Embryonic facial prominence (tissue), 1 donor: Measurements from ENCODE around the gene ZNF385D.
"Not testable (repeated sequence)": the region's sequence is repeated elsewhere in the genome, so short reads cannot be mapped to it uniquely, and the experiment has no call there.

ENCODE experiments used
- DNase-seq: peaks from one replicate; pipeline ENCODE4 v3.0.0-alpha.2; 2016; ENCODE audit errors: extremely low spot score

ZNF385D gene

DNA sequence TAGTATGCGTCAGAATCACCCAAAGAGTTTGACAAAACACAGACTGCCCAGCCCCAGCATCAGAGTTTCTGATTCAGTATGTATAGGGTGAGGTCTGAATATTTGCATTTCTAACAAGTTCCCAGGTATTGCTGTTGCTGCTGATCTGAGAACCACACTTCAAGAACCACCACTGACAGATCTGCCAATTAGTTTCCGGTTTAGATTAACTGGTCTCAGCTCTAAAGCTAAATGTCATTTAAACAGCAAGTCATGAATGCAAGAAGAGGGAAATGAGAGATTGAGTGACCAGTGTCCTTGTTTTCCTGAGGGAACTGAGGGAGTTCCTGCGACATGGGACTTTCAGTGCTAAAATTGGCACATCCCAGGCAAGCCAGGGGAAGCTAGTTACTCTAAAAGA lies 305.0 kb downstream of the ZNF385D start:
- no peak for DNase-seq

DNA sequence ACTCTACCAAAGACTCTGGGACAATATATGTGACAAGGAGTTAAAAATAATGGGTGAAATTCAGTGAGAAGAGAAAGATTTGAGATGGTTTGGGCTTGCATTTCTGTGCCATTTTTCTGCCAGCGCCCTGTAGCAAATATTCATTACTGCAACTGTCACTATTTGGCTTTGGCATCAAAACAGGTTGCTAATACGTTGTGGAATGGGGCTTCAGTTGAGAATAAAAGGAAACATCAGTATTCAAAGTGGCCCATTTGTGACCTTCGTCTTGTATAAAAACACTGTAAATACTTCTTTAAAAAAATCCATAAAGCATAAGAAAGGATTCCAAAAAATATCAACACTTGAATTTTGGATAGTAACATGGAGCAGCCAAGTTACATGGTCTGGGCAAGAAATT lies 309.2 kb downstream of the ZNF385D start:
- no peak for DNase-seq

DNA sequence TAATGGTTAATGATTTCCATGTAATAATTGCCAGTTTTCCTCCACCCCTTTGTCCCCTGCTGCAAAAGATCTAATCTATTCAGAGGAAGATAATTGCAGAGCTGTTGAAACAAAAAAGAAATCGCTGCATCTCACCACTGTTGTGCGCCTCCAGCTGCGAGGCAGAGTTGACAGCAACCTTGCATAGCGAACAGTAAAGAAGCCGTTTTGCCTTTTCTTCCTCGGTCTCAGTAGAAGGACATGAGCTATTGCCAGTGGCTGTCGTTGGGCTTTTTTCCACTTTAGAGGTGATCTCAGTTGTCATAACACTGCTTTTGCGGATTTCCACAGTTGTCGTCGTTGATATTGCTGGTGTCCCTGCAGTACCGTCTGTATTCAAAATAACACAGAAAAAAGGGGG lies 314.2 kb downstream of the ZNF385D start:
- no peak for DNase-seq

DNA sequence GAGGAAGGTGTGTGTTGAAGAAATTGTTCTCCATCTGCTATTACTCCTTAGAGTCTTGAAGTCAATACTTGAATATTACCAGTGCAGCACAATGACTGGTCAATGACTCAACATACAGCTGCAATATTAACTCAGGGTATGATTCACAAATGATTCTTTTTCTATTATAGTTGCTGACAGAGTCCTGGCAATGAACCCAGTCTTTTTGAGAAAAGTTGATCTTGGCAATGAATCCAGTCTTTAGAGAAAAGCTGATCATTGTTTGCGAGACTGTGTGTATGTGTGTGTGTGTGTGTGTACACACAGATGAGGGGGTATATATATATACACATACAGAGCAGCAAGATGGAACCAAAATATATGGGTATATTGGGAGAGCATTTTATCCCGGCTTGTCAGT lies 315.1 kb downstream of the ZNF385D start:
- peak; percentile 20 for DNase-seq

DNA sequence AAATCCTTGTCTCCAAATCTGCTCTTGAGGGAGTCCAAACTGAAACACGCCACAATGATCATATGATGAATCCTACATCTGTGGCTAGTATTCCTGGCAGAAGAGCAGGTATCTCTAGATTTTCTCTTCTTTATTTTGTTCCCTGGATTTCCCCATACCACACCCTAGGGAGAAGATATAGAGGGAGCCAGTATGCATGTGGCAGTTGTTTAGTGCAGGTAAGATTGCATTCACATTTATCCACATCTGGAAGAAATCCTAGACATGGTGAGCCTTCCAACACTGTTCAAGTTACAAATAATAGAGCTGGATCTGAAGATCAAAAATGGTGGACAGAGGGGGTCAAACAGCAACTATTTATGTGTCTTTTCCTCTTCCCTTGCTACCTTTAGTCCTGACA lies 316.7 kb downstream of the ZNF385D start:
- DNase-seq: no peak

DNA sequence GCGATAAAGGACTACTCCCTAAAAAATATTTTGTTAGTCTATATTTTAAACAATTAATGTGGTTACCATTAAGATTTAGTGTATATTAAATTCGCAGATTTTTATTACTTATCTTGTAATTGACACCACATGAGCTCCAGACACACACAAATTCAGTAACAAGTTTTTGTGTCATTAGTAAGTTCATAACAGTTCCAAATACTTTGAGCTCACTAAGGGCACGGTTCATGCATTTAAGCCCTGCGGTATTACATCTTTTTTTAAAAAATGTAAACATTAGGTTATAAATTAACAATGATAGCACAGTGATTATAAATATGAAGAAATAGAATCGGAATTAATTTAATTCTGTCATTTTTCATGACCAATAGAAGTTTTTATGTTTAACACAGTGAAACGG lies 317.3 kb downstream of the ZNF385D start:
- DNase-seq: no peak

DNA sequence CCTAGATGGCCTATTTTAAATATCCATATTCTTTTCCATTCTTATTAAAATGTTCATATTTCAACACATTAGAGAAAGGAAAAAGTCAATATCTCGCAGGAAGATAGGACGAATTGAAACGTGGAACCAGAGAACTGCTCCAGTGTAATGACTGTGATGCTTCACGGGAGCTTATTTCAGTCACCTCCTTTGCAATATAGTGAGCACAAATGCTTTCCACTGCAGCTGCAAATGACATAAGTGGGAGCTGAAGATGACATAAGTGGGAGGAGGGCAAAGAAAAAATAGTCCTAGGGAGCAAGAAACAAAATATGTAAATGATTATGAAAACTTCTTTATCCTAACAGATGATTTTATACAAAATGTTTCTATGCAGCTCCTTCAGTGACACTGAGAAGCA lies 324.1 kb downstream of the ZNF385D start:
- DNase-seq: no peak

DNA sequence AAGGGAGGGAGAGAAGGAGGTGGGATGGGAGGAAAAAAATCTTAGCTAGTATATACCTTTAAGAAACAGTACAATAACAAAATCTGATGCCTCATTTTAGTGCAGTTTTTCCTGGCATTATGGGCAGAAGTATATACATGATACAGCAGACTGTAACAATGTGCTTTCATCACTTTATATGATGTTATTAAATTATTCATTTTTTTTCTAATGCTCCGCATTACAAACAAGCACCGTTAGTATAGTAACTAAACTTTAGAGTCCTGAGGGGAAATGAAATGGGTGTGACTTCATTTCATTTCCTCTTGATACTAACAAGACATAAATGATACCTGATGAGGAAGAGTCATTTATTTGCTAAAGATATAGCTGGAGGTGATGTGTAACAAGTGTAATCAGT lies 325.3 kb downstream of the ZNF385D start:
- DNase-seq: no peak

DNA sequence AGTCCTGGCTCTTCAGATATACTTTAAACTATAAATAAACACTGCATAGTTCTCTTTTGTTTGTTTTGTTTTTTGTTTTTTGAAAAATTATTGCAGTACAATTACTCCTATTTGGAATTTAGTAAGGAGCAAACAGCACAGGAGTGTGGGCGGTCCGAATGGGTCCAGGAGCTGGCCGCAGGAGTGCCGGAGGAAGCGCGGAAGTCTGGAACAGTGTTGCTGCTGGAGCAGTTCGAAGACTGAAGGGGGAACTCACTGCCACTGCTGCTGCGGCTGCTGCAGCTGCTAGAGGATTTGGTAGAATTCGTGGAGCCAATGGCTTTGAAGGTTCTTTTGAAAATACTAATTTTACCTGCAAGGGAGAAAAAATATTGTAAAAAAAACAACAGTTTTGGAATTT lies 329.9 kb downstream of the ZNF385D start:
- DNase-seq: no peak

DNA sequence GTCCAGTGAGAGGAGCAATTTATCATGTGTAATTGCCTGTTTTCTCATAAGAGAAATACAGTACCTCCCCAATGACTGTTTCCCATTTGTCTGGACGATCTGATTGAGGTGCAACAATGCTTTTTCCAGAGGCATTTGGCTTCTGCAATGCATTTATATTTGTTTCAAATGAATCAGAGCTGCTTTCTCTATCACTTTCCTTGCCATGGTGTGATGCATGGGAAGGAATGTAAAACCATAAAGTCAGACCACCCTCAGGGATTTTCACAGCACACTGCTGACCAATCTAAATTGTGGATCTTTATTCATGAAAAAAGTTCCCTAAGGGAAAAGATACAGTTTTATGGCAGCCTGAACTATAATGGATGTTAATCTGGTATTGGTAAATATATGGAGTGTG lies 333.0 kb downstream of the ZNF385D start:
- no peak for DNase-seq

DNA sequence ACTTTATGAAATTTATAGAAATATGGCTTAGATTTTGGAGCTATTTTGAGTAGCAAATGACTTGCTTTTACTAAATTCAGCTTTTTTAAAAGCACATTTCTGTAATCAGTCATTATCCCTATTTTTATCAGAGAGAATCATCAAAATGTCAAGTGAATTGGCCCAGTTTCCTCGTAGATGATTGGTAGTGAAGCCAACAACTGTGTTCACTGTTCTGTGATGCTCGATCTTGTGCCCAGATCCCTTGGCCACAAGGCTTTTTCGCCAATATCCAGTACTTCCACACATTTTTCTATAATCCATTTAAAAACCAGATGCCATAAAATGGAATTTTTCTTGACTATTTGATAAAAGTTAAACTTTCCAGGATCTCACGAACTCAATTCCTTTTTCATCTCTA lies 336.5 kb downstream of the ZNF385D start:
- no peak for DNase-seq

DNA sequence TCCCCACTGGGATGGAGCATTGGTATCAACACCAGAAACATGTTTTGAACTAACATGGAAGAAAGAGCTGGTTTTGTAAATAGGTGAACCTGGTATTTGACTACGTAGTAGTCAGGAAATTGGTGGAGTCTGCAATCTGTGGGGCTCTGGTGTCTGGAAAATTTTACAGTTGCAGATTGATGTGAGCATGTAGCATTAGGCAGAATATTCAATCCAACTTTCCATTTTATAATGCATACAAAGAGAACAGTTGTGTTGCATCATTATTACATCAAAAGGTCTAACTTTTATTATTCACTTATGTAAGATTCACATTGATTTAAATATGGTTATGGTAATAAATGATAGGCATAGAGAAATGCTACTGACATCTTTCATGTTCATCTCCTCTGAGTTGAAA lies 340.0 kb downstream of the ZNF385D start:
- DNase-seq: no peak

DNA sequence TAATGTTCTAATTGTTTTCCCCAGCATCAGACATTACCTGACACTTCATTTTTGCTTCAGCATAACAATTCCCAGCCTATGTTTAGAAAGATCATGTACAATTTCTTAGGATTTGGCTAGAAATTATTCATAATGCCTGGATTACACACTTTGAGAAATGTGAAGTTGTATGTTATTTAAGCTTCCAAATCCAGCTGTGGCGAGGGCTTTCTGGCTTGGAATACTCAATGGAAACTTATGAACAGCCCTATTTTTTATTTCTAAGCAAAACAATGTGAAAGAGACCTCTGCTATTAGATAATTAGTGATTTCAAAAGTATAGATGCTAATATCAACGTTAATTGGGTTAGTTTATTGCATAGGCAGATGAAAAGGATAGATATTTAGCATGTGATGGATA lies 341.6 kb downstream of the ZNF385D start:
- no peak for DNase-seq

DNA sequence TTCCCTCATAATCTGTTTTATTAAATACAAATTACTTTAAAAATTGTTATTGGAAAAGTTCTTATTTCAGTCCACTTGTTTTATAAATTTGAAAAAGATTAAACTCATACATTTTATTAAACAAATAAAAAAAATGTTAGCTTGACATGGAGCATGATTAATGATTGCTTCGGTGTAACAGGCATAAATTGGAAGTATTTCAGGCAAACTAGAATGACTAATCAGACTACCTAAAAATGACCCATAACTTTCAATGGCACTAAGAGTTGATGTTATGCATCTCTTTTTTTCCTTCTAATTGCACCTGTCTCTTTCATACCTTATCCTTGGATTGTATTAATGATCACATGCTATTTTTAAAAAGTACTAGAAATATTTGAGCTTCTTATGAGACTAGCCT lies 343.3 kb downstream of the ZNF385D start:
- DNase-seq: no peak

DNA sequence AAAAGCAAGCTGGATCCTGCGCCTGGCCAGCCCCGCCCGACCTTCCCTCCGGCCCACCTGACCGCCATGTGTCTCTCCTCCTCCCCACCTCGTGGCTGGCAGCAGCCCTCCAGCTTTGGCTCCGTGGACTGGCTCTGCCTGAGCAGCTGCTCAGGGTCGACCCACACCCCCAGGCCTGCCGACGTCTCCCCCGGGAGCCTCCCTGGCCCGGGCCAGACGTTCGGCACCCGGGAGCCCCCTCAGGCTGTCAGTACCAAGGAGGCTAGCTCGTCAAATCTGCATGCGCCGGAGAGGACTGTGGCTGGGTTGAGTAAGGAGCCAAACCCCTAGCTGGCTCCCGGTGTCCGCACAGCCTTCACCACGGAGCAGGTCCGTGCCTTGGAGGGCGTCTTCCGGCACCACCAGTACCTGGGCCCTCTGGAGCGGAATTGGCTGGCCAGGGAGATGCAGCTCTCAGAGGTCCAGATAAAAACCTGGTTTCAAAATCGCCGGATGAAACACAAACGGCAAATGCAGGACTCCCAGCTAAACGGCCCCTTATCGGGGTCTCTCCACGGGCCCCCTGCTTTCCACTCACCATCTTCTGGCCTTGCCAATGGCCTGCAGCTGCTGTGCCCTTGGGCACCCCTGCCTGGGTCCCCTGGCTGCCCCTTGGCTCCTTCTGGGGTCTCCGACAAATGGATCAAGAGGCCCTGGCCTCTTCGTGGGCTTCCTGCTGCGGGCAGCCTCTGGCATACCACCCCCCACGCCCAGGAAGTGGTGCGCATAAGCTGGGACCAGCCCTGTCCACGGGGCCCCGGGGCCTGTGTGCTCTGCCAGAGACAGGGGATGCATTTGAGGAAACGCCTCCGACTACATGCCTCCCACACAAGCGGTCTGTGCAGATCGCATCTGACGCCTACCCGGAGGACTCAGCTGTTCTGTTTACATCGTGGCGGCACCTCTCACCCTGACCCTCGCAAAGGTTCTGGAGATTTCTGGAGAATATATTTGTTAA lies 345.0 kb downstream of the ZNF385D start:
- DNase-seq: no peak

DNA sequence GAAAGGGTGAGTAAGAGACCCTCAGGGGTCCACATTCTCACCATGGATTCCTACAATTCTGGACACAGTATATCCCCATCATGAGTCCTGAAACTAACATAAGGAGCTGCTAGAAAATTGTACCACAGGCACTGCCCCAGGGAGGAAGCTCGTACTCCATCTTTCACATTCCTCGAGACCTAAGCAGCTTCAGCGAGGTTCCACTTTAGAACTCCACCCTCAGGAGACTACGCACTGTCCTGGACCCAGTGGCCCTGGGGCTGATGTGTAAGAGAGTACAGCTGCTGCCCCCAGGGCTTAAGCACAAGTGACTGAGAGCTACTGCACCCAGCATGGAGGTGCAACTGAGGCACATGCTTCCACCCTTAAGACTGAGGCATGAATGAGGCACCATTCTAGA lies 352.5 kb downstream of the ZNF385D start:
- DNase-seq: no peak

DNA sequence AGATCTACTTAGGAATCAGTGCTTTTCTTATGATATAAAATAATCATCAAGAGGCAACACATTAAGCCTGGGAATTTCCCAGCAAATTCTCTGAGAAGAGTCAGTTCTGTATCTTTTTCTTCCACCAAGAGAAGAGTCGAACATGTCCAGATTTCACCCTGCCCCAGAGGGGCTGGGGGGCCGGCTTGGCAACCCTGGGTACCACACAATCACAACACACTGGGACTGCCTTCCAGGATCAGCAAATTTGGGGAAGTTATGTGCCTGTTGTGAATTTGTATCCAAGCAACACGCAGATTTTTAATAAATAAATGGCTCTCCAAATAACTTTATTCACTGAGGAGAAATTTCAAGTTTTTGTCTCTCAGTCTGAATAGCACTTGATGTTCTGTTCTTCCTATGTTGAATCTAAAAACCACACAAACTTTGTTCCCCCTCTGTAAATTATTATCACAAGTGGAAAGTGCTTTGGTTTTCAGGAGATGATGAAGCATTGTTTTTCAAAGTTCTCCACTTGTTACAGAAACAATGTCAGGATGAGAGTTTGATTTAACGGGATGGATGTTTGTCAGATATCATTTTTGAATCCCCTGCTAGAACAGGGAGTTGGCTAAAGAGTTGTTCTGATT lies 357.2 kb downstream of the ZNF385D start:
- DNase-seq: no peak

DNA sequence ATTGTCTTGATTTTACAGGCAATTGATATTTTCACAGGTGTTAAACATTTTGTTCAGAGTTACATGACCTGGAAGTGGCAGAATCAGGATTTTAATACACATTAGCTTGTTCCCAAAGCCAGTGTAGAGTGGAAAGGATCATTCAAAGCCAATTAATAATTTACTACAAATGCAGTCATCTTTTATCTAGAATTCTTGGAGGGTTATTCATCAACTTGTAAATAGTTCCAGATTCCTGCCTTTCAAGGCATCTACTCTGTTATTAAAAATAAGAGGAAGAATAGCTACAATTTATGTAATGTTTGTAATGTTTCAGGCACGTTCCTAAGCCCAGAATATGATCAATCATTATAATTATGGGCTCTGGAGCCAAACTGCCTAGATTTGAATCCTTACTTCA lies 358.5 kb downstream of the ZNF385D start:
- DNase-seq: no peak

DNA sequence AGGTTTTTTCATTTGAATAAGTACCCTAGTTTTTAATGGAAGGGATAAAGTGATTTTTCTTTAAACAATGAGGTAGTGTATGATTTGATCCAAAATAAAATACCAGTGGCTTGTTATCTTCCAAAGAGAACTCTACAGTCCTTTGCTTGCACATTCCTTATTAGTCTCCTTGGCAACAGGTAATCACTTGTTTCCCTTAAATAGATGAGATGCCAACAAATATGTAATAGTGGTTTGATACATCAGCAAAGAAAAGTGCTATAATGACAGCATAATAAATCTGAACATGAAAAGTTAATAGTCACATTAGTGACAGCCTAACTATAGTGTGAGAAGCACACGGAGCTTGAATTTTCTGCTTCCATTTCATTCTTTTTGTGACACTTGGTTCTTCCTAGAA lies 360.2 kb downstream of the ZNF385D start:
- no peak for DNase-seq

DNA sequence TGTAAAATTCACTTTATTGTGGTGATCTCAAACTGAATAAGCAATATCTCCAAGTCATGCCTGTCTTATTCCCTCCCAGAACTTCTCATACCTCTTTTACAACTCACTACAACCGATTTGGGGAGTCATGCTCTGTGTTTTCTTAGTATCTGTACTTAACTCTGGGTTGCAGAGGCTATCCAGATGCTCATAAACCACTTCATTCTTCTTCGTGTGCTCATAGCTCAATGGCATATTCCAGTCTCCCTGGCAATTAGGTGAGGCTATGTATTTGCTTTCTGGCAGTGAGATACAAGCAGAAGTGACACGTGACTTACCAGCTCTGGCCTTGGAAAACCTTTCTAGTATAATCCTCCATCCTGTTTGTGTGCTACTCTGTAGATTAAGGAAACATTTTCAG lies 360.9 kb downstream of the ZNF385D start:
- no peak for DNase-seq

DNA sequence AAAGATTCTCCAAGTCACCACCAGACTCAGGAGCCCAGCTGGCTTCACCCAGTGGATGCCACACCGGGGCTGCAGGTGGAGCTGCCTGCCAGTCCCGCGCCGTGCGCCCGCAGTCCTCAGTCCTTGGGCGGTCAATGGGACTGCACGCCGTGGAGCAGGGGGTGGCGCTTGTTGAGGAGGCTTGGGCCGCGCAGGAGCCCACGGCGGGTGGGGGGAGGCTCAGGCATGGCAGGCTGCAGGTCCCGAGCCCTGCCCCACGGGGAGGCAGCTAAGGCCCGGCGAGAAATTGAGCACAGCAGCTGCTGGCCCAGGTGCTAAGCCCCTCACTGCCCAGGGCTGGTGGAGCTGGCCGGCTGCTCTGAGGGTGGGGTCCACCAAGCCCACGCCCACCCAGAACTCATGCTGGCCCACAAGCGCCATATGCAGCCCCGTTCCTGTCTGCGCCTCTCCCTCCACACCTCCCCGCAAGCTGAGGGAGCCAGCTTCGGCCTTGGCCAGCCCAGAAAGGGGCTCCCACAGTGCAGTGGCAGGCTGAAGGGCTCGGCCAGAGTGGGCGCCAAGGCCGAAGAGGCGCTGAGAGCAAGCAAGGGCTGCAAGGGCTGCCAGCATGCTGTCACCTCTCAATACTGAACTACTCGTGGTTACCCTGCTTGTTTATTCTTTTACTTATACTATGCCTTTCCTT lies 363.7 kb downstream of the ZNF385D start:
- DNase-seq: not testable (repeated sequence)

DNA sequence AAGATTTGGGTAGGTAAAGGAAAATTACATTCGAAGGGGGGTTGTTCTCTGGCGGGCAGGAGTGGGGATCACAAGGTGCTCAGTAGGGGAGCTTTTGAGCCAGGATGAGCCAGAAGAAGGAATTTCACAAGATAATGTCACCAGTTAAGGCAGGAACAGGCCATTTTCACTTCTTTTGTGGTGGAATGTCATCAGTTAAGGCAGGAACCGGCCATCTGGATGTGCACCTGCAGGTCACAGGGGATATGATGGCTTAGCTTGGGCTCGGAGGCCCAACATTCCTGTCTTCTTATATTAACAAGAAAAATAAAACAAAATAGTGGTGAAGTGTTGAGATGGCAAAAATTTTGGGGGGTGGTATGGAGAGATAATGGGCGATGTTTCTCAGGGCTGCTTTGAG lies 373.0 kb downstream of the ZNF385D start:
- DNase-seq: not testable (repeated sequence)
